Ishikawa (cell line): Measurements from ENCODE around the gene GID8.

Experiments used
- CEBPB ChIP-seq: IDR thresholded peaks from 2 replicates; pipeline ENCODE4 v1.6.1; 2012
- CREB1 ChIP-seq: IDR thresholded peaks from 2 replicates; pipeline ENCODE4 v1.6.1; 2012; ENCODE audit warnings: low read depth
- EGR1 ChIP-seq: IDR thresholded peaks from 2 replicates; pipeline ENCODE4 v1.6.1; 2012
- EP300 ChIP-seq: IDR thresholded peaks from 2 replicates; pipeline ENCODE4 v1.6.1; 2012; ENCODE audit warnings: borderline replicate concordance
- FOXM1 ChIP-seq: IDR thresholded peaks from 2 replicates; pipeline ENCODE4 v1.6.1; 2012; ENCODE audit warnings: low read depth, borderline replicate concordance
- RAD21 ChIP-seq: IDR thresholded peaks from 2 replicates; pipeline ENCODE4 v1.6.1; 2012; ENCODE audit warnings: low read depth
- TAF1 ChIP-seq: IDR thresholded peaks from 2 replicates; pipeline ENCODE4 v1.6.1; 2012; ENCODE audit warnings: low read depth, mild to moderate bottlenecking
- TCF12 ChIP-seq: IDR thresholded peaks from 2 replicates; pipeline ENCODE4 v1.6.1; 2012; ENCODE audit warnings: low read depth
- TEAD4 ChIP-seq: IDR thresholded peaks from 2 replicates; pipeline ENCODE4 v1.6.1; 2012
- YY1 ChIP-seq: IDR thresholded peaks from 2 replicates; pipeline ENCODE4 v1.6.1; 2012; ENCODE audit warnings: low read depth
- ZBTB7A ChIP-seq: IDR thresholded peaks from 2 replicates; pipeline ENCODE4 v1.6.1; 2012; ENCODE audit warnings: low read depth
- TF ChIP-seq, protein P1 (sequence below): IDR thresholded peaks from 2 replicates; pipeline ENCODE4 v1.6.1; 2012; ENCODE audit warnings: low read depth, mild to moderate bottlenecking
- TF ChIP-seq, protein P2 (sequence below): IDR thresholded peaks from 2 replicates; pipeline ENCODE4 v1.6.1; 2012

DNA sequence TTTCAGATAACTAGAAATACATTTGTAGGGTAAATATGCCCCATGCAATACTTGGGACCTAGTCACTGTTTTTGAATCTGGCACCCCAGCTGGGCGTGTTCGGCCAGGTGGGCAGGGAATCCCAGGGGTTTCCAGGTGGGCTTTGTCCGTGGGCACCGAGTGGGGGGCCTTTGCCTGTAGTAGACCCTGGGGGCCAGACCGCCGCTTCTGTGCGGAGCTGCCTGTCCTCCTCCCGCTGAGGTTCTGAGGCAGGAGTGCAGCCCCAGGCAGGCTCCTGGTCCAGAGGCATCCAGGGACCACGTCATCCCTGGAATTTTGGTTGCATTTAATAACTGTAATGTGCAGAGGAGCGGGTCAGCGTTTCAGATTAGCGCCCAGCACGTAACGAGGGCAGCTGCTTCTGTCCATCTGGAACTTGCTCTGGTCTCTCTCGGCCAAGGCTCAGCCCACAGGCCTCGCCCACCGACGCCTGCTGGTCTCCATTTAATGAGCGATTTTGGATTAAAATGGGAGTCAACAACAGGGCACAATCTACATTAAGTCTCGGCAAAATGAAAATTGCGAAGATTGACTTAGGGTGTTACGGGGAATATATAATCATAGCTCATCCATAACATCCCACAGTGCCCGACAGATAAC lies 56.0 kb downstream of the GID8 start:
- no peak for TF ChIP-seq FOXM1
- TF ChIP-seq EP300: no peak
- TF ChIP-seq, protein P1, sequence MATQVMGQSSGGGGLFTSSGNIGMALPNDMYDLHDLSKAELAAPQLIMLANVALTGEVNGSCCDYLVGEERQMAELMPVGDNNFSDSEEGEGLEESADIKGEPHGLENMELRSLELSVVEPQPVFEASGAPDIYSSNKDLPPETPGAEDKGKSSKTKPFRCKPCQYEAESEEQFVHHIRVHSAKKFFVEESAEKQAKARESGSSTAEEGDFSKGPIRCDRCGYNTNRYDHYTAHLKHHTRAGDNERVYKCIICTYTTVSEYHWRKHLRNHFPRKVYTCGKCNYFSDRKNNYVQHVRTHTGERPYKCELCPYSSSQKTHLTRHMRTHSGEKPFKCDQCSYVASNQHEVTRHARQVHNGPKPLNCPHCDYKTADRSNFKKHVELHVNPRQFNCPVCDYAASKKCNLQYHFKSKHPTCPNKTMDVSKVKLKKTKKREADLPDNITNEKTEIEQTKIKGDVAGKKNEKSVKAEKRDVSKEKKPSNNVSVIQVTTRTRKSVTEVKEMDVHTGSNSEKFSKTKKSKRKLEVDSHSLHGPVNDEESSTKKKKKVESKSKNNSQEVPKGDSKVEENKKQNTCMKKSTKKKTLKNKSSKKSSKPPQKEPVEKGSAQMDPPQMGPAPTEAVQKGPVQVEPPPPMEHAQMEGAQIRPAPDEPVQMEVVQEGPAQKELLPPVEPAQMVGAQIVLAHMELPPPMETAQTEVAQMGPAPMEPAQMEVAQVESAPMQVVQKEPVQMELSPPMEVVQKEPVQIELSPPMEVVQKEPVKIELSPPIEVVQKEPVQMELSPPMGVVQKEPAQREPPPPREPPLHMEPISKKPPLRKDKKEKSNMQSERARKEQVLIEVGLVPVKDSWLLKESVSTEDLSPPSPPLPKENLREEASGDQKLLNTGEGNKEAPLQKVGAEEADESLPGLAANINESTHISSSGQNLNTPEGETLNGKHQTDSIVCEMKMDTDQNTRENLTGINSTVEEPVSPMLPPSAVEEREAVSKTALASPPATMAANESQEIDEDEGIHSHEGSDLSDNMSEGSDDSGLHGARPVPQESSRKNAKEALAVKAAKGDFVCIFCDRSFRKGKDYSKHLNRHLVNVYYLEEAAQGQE: no peak
- TF ChIP-seq CREB1: no peak
- no peak for TF ChIP-seq TEAD4
- TF ChIP-seq, protein P2, sequence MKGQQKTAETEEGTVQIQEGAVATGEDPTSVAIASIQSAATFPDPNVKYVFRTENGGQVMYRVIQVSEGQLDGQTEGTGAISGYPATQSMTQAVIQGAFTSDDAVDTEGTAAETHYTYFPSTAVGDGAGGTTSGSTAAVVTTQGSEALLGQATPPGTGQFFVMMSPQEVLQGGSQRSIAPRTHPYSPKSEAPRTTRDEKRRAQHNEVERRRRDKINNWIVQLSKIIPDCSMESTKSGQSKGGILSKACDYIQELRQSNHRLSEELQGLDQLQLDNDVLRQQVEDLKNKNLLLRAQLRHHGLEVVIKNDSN: no peak
- TF ChIP-seq CEBPB: no peak
- TF ChIP-seq TCF12: no peak
- TF ChIP-seq YY1: no peak
- TF ChIP-seq RAD21: no peak
- TF ChIP-seq TAF1: no peak
- TF ChIP-seq ZBTB7A: no peak
- TF ChIP-seq EGR1: no peak
